ENCODE data around the gene PSAT1.
"Not testable (repeated sequence)": the region's sequence is repeated elsewhere in the genome, so short reads cannot be mapped to it uniquely, and the experiment has no call there.

Gene PSAT1

GRCh38 chr9:78284181-78284580 is 12.7 kb upstream of the PSAT1 start:
- not testable (repeated sequence) for H3K9ac ChIP-seq (ENCODE audit: low read depth, low read length); H3K9me3 ChIP-seq (ENCODE audit: control insufficient read depth, insufficient read depth, low read length); H3K36me3 ChIP-seq (ENCODE audit: insufficient read depth, low read length); H3K4me1 ChIP-seq (ENCODE audit: insufficient read depth, low read length)

- no peaks in the 10 kb centered on the region for H3K9me3 ChIP-seq (ENCODE audit: control insufficient read depth, insufficient read depth, low read length)
- no peaks in the 10 kb centered on the region for H3K4me1 ChIP-seq (ENCODE audit: insufficient read depth, low read length)
- H3K36me3 ChIP-seq (ENCODE audit: insufficient read depth, low read length): no peaks in the 10 kb centered on the region
- H3K9ac ChIP-seq (ENCODE audit: low read depth, low read length): no peak overlapping the region
These were observed 10.8 kb upstream of the PSAT1 start for GRCh38 chr9:78286125-78286524.

GRCh38 chr9:78286946-78287388 is 10.0 kb upstream of the PSAT1 start:
- 0 out of 2 replicates have a peak, but pooled peaks cover 3% of the 10 kb centered on the region for H3K4me1 ChIP-seq (ENCODE audit: insufficient read depth, low read length)
- H3K36me3 ChIP-seq (ENCODE audit: insufficient read depth, low read length): no peaks in the 10 kb centered on the region
- no peak overlapping the region for H3K9ac ChIP-seq (ENCODE audit: low read depth, low read length)
- no peaks in the 10 kb centered on the region for H3K9me3 ChIP-seq (ENCODE audit: control insufficient read depth, insufficient read depth, low read length)

- H3K9ac ChIP-seq (ENCODE audit: low read depth, low read length): no peak overlapping the region
- no peaks in the 10 kb centered on the region for H3K9me3 ChIP-seq (ENCODE audit: control insufficient read depth, insufficient read depth, low read length)
These were observed 8.6 kb upstream of the PSAT1 start for GRCh38 chr9:78288214-78288892.

GRCh38 chr9:78289474-78289873 is 7.5 kb upstream of the PSAT1 start:
- Histone ChIP-seq H3K4me1 (ENCODE audit: insufficient read depth, low read length) (peaks cover 7% of the 10 kb centered on the region; the same call in 1 of the 2 replicates), H3K9ac (ENCODE audit: low read depth, low read length) (no peak overlapping the region), H3K9me3 (ENCODE audit: control insufficient read depth, insufficient read depth, low read length) (no peaks in the 10 kb centered on the region), H3K36me3 (ENCODE audit: insufficient read depth, low read length) (no peaks in the 10 kb centered on the region)

More at GRCh38 chr9:78288214-78288892, 8.6 kb upstream of the PSAT1 start:
- Histone ChIP-seq H3K4me1 (ENCODE audit: insufficient read depth, low read length) (0 out of 2 replicates have a peak, but pooled peaks cover 4% of the 10 kb centered on the region), H3K36me3 (ENCODE audit: insufficient read depth, low read length) (no peaks in the 10 kb centered on the region)

GRCh38 chr9:78291240-78291925 is 5.5 kb upstream of the PSAT1 start:
- peaks cover 21% of the 10 kb centered on the region for H3K4me1 ChIP-seq (ENCODE audit: insufficient read depth, low read length)
- no peak overlapping the region for H3K9ac ChIP-seq (ENCODE audit: low read depth, low read length)
- H3K36me3 ChIP-seq (ENCODE audit: insufficient read depth, low read length): no peaks in the 10 kb centered on the region
- H3K9me3 ChIP-seq (ENCODE audit: control insufficient read depth, insufficient read depth, low read length): no peaks in the 10 kb centered on the region

GRCh38 chr9:78292026-78292425 is 4.9 kb upstream of the PSAT1 start:
- Histone ChIP-seq H3K9me3 (ENCODE audit: control insufficient read depth, insufficient read depth, low read length) (no peaks in the 10 kb centered on the region), H3K4me1 (ENCODE audit: insufficient read depth, low read length) (peaks cover 21% of the 10 kb centered on the region), H3K9ac (ENCODE audit: low read depth, low read length) (no peak overlapping the region), H3K36me3 (ENCODE audit: insufficient read depth, low read length) (no peaks in the 10 kb centered on the region)

- no peaks in the 10 kb centered on the region for H3K36me3 ChIP-seq (ENCODE audit: insufficient read depth, low read length)
- peaks cover 21% of the 10 kb centered on the region for H3K4me1 ChIP-seq (ENCODE audit: insufficient read depth, low read length)
- no peak overlapping the region for H3K9ac ChIP-seq (ENCODE audit: low read depth, low read length)
- no peaks in the 10 kb centered on the region for H3K9me3 ChIP-seq (ENCODE audit: control insufficient read depth, insufficient read depth, low read length)
These were observed 4.0 kb upstream of the PSAT1 start for GRCh38 chr9:78292716-78293497.

- Histone ChIP-seq H3K9ac (ENCODE audit: low read depth, low read length) (no peak overlapping the region), H3K9me3 (ENCODE audit: control insufficient read depth, insufficient read depth, low read length) (no peaks in the 10 kb centered on the region), H3K36me3 (ENCODE audit: insufficient read depth, low read length) (no peaks in the 10 kb centered on the region), H3K4me1 (ENCODE audit: insufficient read depth, low read length) (peaks cover 21% of the 10 kb centered on the region)
These were observed 2.4 kb upstream of the PSAT1 start for GRCh38 chr9:78294290-78295176.

- peak overlapping the region; percentile 91 for H3K9ac ChIP-seq (ENCODE audit: low read depth, low read length)
- peaks cover 6% of the 10 kb centered on the region; the same call in 1 of the 2 replicates for H3K36me3 ChIP-seq (ENCODE audit: insufficient read depth, low read length)
- no peaks in the 10 kb centered on the region for H3K9me3 ChIP-seq (ENCODE audit: control insufficient read depth, insufficient read depth, low read length)
- peaks cover 21% of the 10 kb centered on the region for H3K4me1 ChIP-seq (ENCODE audit: insufficient read depth, low read length)
These were observed 1.7 kb upstream of the PSAT1 start for GRCh38 chr9:78295177-78295575.

GRCh38 chr9:78295731-78296130 is 1.2 kb upstream of the PSAT1 start:
- peaks cover 11% of the 10 kb centered on the region; the same call in 1 of the 2 replicates for H3K36me3 ChIP-seq (ENCODE audit: insufficient read depth, low read length)
- peak overlapping the region; percentile 91 for H3K9ac ChIP-seq (ENCODE audit: low read depth, low read length)
- no peaks in the 10 kb centered on the region for H3K9me3 ChIP-seq (ENCODE audit: control insufficient read depth, insufficient read depth, low read length)
- H3K4me1 ChIP-seq (ENCODE audit: insufficient read depth, low read length): peaks cover 21% of the 10 kb centered on the region

- Histone ChIP-seq H3K9me3 (ENCODE audit: control insufficient read depth, insufficient read depth, low read length) (no peaks in the 10 kb centered on the region), H3K36me3 (ENCODE audit: insufficient read depth, low read length) (peaks cover 16% of the 10 kb centered on the region; the same call in 1 of the 2 replicates), H3K4me1 (ENCODE audit: insufficient read depth, low read length) (peaks cover 21% of the 10 kb centered on the region), H3K9ac (ENCODE audit: low read depth, low read length) (peak overlapping the region; percentile 91)
These were observed 578 bp upstream of the PSAT1 start for GRCh38 chr9:78296201-78296892.

- Histone ChIP-seq H3K36me3 (ENCODE audit: insufficient read depth, low read length) (peaks cover 23% of the 10 kb centered on the region), H3K9ac (ENCODE audit: low read depth, low read length) (peak overlapping the region; percentile 91), H3K9me3 (ENCODE audit: control insufficient read depth, insufficient read depth, low read length) (no peaks in the 10 kb centered on the region), H3K4me1 (ENCODE audit: insufficient read depth, low read length) (peaks cover 17% of the 10 kb centered on the region)
These were observed 692 bp downstream of the PSAT1 start for GRCh38 chr9:78297672-78297961.
